Activated T-cell treated with anti-CD3 and anti-CD28 coated beads for 48 hours (primary cell): ENCODE data around the gene MAGI2.
"Not testable (repeated sequence)": the region's sequence is repeated elsewhere in the genome, so short reads cannot be mapped to it uniquely, and the experiment has no call there.

ENCODE experiments used
- DNase-seq: peaks from one replicate; pipeline ENCODE4 v3.0.0-alpha.2; 2020; ENCODE audit warnings: low read depth

The MAGI2 gene

GRCh38 chr7:78024591-78024990 is 1428.9 kb downstream of the MAGI2 start:
- DNase-seq, result no peak

- no peak for DNase-seq
Measured at GRCh38 chr7:78023191-78023590, 1430.3 kb downstream of the MAGI2 start.

- DNase-seq, result no peak
Measured at GRCh38 chr7:78022165-78022564, 1431.3 kb downstream of the MAGI2 start.

- DNase-seq, result no peak
Measured at GRCh38 chr7:78020874-78021249, 1432.6 kb downstream of the MAGI2 start.

- DNase-seq, result no peak
Measured at GRCh38 chr7:78020136-78020873, 1433.2 kb downstream of the MAGI2 start.

GRCh38 chr7:78019447-78020135 is 1433.9 kb downstream of the MAGI2 start:
- DNase-seq, result peak; percentile 56

GRCh38 chr7:78018641-78019446 is 1434.6 kb downstream of the MAGI2 start:
- DNase-seq, result no peak

GRCh38 chr7:78017591-78018100 is 1435.8 kb downstream of the MAGI2 start:
- no peak for DNase-seq

GRCh38 chr7:78015574-78016260 is 1437.8 kb downstream of the MAGI2 start:
- no peak for DNase-seq

- no peak for DNase-seq
Measured at GRCh38 chr7:78014401-78014800, 1439.1 kb downstream of the MAGI2 start.

- no peak for DNase-seq
Measured at GRCh38 chr7:78013386-78013785, 1440.1 kb downstream of the MAGI2 start.

- no peak for DNase-seq
Measured at GRCh38 chr7:78011642-78012041, 1441.8 kb downstream of the MAGI2 start.

GRCh38 chr7:78007231-78007630 is 1446.2 kb downstream of the MAGI2 start:
- no peak for DNase-seq

GRCh38 chr7:78006063-78006755 is 1447.3 kb downstream of the MAGI2 start:
- DNase-seq, result no peak

GRCh38 chr7:78002715-78003114 is 1450.8 kb downstream of the MAGI2 start:
- no peak for DNase-seq

GRCh38 chr7:78002021-78002420 is 1451.4 kb downstream of the MAGI2 start:
- DNase-seq, result no peak

- not testable (repeated sequence) for DNase-seq
Measured at GRCh38 chr7:77999168-77999567, 1454.3 kb downstream of the MAGI2 start.

- DNase-seq, result no peak
Measured at GRCh38 chr7:77995717-77996116, 1457.8 kb downstream of the MAGI2 start.

- no peak for DNase-seq
Measured at GRCh38 chr7:77993838-77994237, 1459.6 kb downstream of the MAGI2 start.

- DNase-seq, result no peak
Measured at GRCh38 chr7:77991656-77992055, 1461.8 kb downstream of the MAGI2 start.

GRCh38 chr7:77989981-77990566 is 1463.4 kb downstream of the MAGI2 start:
- no peak for DNase-seq
